ENCODE data around the gene DNAJC22.
"Not testable (repeated sequence)": the region's sequence is repeated elsewhere in the genome, so short reads cannot be mapped to it uniquely, and the experiment has no call there.

DNAJC22 gene

GRCh38 chr12:49346659-49347310 is at the start of gene DNAJC22:
TSS of gene DNAJC22 (plus strand) at chr12:49346888. CDS start at chr12:49348873, 1,985 bp downstream.
- no peak for DNase-seq

- DNase-seq = no peak
Observed at GRCh38 chr12:49297695-49298060, 49.0 kb upstream of the DNAJC22 start.

GRCh38 chr12:49298160-49298559 is 48.5 kb upstream of the DNAJC22 start:
- no peak for DNase-seq

GRCh38 chr12:49301760-49302159 is 44.9 kb upstream of the DNAJC22 start:
- DNase-seq = peak in 1 of 2 donors; percentile 29

- DNase-seq = no peak
Observed at GRCh38 chr12:49304161-49304560, 42.5 kb upstream of the DNAJC22 start.

GRCh38 chr12:49305762-49306510 is 40.8 kb upstream of the DNAJC22 start:
- DNase-seq = no peak

GRCh38 chr12:49309386-49309785 is 37.3 kb upstream of the DNAJC22 start:
- no peak for DNase-seq

- not testable (repeated sequence) for DNase-seq
Observed at GRCh38 chr12:49310451-49311000, 36.2 kb upstream of the DNAJC22 start.

- DNase-seq = no peak
Observed at GRCh38 chr12:49314811-49315210, 31.9 kb upstream of the DNAJC22 start.

GRCh38 chr12:49317118-49317517 is 29.6 kb upstream of the DNAJC22 start:
- not testable (repeated sequence) for DNase-seq

- DNase-seq = not testable (repeated sequence)
Observed at GRCh38 chr12:49320411-49321103, 26.1 kb upstream of the DNAJC22 start.

- no peak for DNase-seq
Observed at GRCh38 chr12:49322367-49322707, 24.4 kb upstream of the DNAJC22 start.

GRCh38 chr12:49322708-49323523 is 23.8 kb upstream of the DNAJC22 start, which contains the start of gene TROAP:
TSS of gene TROAP (plus strand) at chr12:49323255. CDS start at chr12:49323609, 354 bp downstream.
- DNase-seq = peak; percentile 92 to 93

GRCh38 chr12:49323524-49324097 is 23.1 kb upstream of the DNAJC22 start:
- DNase-seq = no peak

GRCh38 chr12:49325606-49326005 is 21.1 kb upstream of the DNAJC22 start:
- DNase-seq = no peak

GRCh38 chr12:49327368-49327767 is 19.3 kb upstream of the DNAJC22 start:
- no peak for DNase-seq

GRCh38 chr12:49327887-49328286 is 18.8 kb upstream of the DNAJC22 start:
- no peak for DNase-seq

- no peak for DNase-seq
Observed at GRCh38 chr12:49328816-49329215, 17.9 kb upstream of the DNAJC22 start.

- no peak for DNase-seq
Observed at GRCh38 chr12:49330032-49330619, 16.6 kb upstream of the DNAJC22 start.

GRCh38 chr12:49330631-49331379 is 15.9 kb upstream of the DNAJC22 start:
- no peak for DNase-seq

All from stimulated activated CD4-positive, alpha-beta T cell treated with anti-CD3 and anti-CD28 coated beads, Interleukin-2, amount 100 ng/mL, for 48 hours (primary cell).